Smooth muscle cell (in vitro differentiated cells): ENCODE data around the gene PDE10A. TPM values are rescaled to one million over a fixed set of nuclear protein-coding genes. Genes with fewer than 3 reads are reported as not detected.
"Not testable (repeated sequence)": the region's sequence is repeated elsewhere in the genome, so short reads cannot be mapped to it uniquely, and the experiment has no call there.

Experiments used
- DNase-seq: peaks from one replicate; lab custom pipeline; 2025; ENCODE audit not compliant: unreplicated experiment; lab: John Stamatoyannopoulos, UW
- H2AFZ ChIP-seq: fragments of 200-600 bp; sonication (generic); 2 replicates; pipeline ENCODE4 v1.6.0; 2016; ENCODE audit warnings: antibody characterized with exemption, low read depth, mild to moderate bottlenecking
- H3F3A ChIP-seq: fragments of 200-600 bp; sonication (generic); 2 replicates; pipeline ENCODE4 v1.6.0; 2017; ENCODE audit warnings: antibody characterized with exemption, low read depth
- H3K27ac ChIP-seq: fragments of 200-600 bp; sonication (generic); 2 replicates; pipeline ENCODE4 v1.5.1; 2016; ENCODE audit warnings: low read depth, mild to moderate bottlenecking
- H3K27me3 ChIP-seq: fragments of 200-600 bp; sonication (generic); 2 replicates; pipeline ENCODE4 v1.6.1; 2016; ENCODE audit warnings: low read depth, mild to moderate bottlenecking
- H3K36me3 ChIP-seq: fragments of 200-600 bp; sonication (generic); 2 replicates; pipeline ENCODE4 v1.5.1; 2016; ENCODE audit warnings: low read depth
- H3K4me1 ChIP-seq: fragments of 200-600 bp; sonication (generic); 2 replicates; pipeline ENCODE4 v1.5.1; 2016; ENCODE audit warnings: low read depth
- H3K4me2 ChIP-seq: fragments of 200-600 bp; sonication (generic); 2 replicates; pipeline ENCODE4 v1.6.0; 2016; ENCODE audit warnings: mild to moderate bottlenecking
- H3K4me3 ChIP-seq: fragments of 200-600 bp; sonication (generic); 2 replicates; pipeline ENCODE4 v1.5.1; 2016; ENCODE audit warnings: mild to moderate bottlenecking
- H3K79me2 ChIP-seq: fragments of 200-600 bp; sonication (generic); 2 replicates; pipeline ENCODE4 v1.6.0; 2016; ENCODE audit warnings: low read depth, mild to moderate bottlenecking
- H3K9ac ChIP-seq: fragments of 200-600 bp; sonication (generic); 2 replicates; pipeline ENCODE4 v1.6.0; 2016; ENCODE audit warnings: low read depth
- H3K9me3 ChIP-seq: fragments of 200-600 bp; sonication (generic); replicated peaks from 2 replicates; pipeline ENCODE4 v1.5.1; 2016; ENCODE audit warnings: low read depth
- H4K20me1 ChIP-seq: fragments of 200-600 bp; sonication (generic); 2 replicates; pipeline ENCODE4 v1.6.0; 2016; ENCODE audit warnings: low read depth
- CTCF ChIP-seq: fragments of 200-600 bp; sonication (generic); IDR thresholded peaks from 2 replicates; pipeline ENCODE4 v1.5.1; 2017; ENCODE audit warnings: borderline replicate concordance, mild to moderate bottlenecking, antibody characterized with exemption; ENCODE audit not compliant: insufficient read depth, poor library complexity, severe bottlenecking
- WGBS: methylation state at CpG from one replicate; pipeline ENCODE4 v1.1.7; 2016; ENCODE audit warnings: low lambda C conversion rate; 5-methylcytosine and 5-hydroxymethylcytosine counted together
- polyA plus RNA-seq: library from polyadenylated mRNA; unstranded; fragments of >200 nt; fragmentation: Nextera tagmentation; extraction: Ambion mirVana; gene quantifications from 2 replicates; pipeline ENCODE4 v1.2.1, GENCODE V29; 2016
- total RNA-seq: library from RNA; depleted of rRNA; stranded (reverse); fragments of >200 nt; gene quantifications from 2 replicates; pipeline ENCODE4 v1.2.3, GENCODE V29; 2014

PDE10A gene
- total and polyA plus RNA-seq, 2 experiments from 2014 or later, result 2.0 to 5.6 TPM

GRCh38 chr6:165624871-165625639 lies 38.0 kb downstream of the PDE10A start:
- no peak overlapping the region for H3K4me2 ChIP-seq
- H3K36me3 ChIP-seq, result no peaks in the 10 kb centered on the region
- TF ChIP-seq CTCF, result no peak
- no peaks in the 10 kb centered on the region for H3F3A ChIP-seq
- 98% methylated on average over 6 of the region's 6 CpGs for WGBS
- no peak overlapping the region for H2AFZ ChIP-seq
- no peaks in the 10 kb centered on the region for H4K20me1 ChIP-seq
- no peaks in the 10 kb centered on the region for H3K4me1 ChIP-seq
- no peaks in the 10 kb centered on the region for H3K27me3 ChIP-seq
- no peaks in the 10 kb centered on the region for H3K79me2 ChIP-seq
- H3K9ac ChIP-seq, result no peak overlapping the region
- no peak overlapping the region for H3K27ac ChIP-seq
- no peak overlapping the region for H3K4me3 ChIP-seq
- no peak for DNase-seq
- H3K9me3 ChIP-seq, result no peaks in the 10 kb centered on the region

- no peaks in the 10 kb centered on the region for H3K27me3 ChIP-seq
- 89% methylated on average over 7 of the region's 7 CpGs for WGBS
- no peaks in the 10 kb centered on the region for H3K36me3 ChIP-seq
- no peak for TF ChIP-seq CTCF
- no peaks in the 10 kb centered on the region for H4K20me1 ChIP-seq
- H3F3A ChIP-seq, result no peaks in the 10 kb centered on the region
- H3K9ac ChIP-seq, result no peak overlapping the region
- no peaks in the 10 kb centered on the region for H3K9me3 ChIP-seq
- no peaks in the 10 kb centered on the region for H3K4me1 ChIP-seq
- no peak overlapping the region for H3K27ac ChIP-seq
- no peaks in the 10 kb centered on the region for H3K79me2 ChIP-seq
- no peak overlapping the region for H3K4me3 ChIP-seq
- no peak overlapping the region for H3K4me2 ChIP-seq
- no peak for DNase-seq
- H2AFZ ChIP-seq, result no peak overlapping the region
These were observed 41.1 kb downstream of the PDE10A start for GRCh38 chr6:165621940-165622339.

- H3F3A ChIP-seq, H3K4me1 ChIP-seq, H4K20me1 ChIP-seq, H3K79me2 ChIP-seq, H3K4me3 ChIP-seq, DNase-seq, H3K9me3 ChIP-seq, H3K9ac ChIP-seq, H3K4me2 ChIP-seq, H3K27ac ChIP-seq, H3K36me3 ChIP-seq, H2AFZ ChIP-seq, H3K27me3 ChIP-seq: not testable (repeated sequence)
- 100% methylated on average over 4 of the region's 4 CpGs for WGBS
These were observed 44.1 kb downstream of the PDE10A start for GRCh38 chr6:165618891-165619290.

- Histone ChIP-seq H3F3A (no peaks in the 10 kb centered on the region), H3K9me3 (no peaks in the 10 kb centered on the region), H4K20me1 (no peaks in the 10 kb centered on the region), H3K27me3 (no peaks in the 10 kb centered on the region), H3K4me1 (no peaks in the 10 kb centered on the region), H3K36me3 (no peaks in the 10 kb centered on the region), H3K4me2 (no peak overlapping the region), H3K4me3 (no peak overlapping the region), H3K9ac (no peak overlapping the region), H3K79me2 (no peaks in the 10 kb centered on the region), H3K27ac (no peak overlapping the region), H2AFZ (no peak overlapping the region)
- 92% methylated on average over 4 of the region's 4 CpGs for WGBS
- no peak for TF ChIP-seq CTCF
- DNase-seq, result no peak
These were observed 44.8 kb downstream of the PDE10A start for GRCh38 chr6:165618241-165618640.
